Heart right ventricle (tissue), 16 donors: Measurements from ENCODE around the gene PDLIM5. TPM values are rescaled to one million over a fixed set of nuclear protein-coding genes. Genes with fewer than 3 reads are reported as not detected.

Experiments used
- ATAC-seq, 8 donors: fragments of 200-7000 bp; cut with Tn5 transposase; one replicate each; pipeline ENCODE4 v1.9.1; 2020; ENCODE audit warnings: mild to moderate bottlenecking in 8 of 8, moderate library complexity in 8 of 8, moderate number of reproducible peaks in 1 of 8
- DNase-seq, 2 donors: peaks; one replicate each; pipeline ENCODE4 v3.0.0-alpha.2; 2020
- H3K27ac ChIP-seq, 10 donors: fragments of 200-600 bp; sonication (generic) in 2 of 10; one replicate each; pipeline versions ENCODE4 v1.5.0 to v1.8.0; 2020 to 2022; ENCODE audit warnings: mild to moderate bottlenecking in 3 of 10
- H3K27me3 ChIP-seq, 7 donors: fragments of 200-600 bp; one replicate each; pipeline ENCODE4 v1.8.0; 2021 to 2022; ENCODE audit warnings: mild to moderate bottlenecking in 2 of 7
- H3K36me3 ChIP-seq, 9 donors: fragments of 200-600 bp; sonication (generic) in 1 of 9; one replicate each; pipeline versions ENCODE4 v1.5.0 to v1.8.0; 2020 to 2022; ENCODE audit warnings: mild to moderate bottlenecking in 2 of 9
- H3K4me1 ChIP-seq, 9 donors: fragments of 200-600 bp; sonication (generic) in 1 of 9; one replicate each; pipeline versions ENCODE4 v1.5.0 to v1.8.0; 2020 to 2022; ENCODE audit warnings: mild to moderate bottlenecking in 4 of 9
- H3K4me3 ChIP-seq, 10 donors: fragments of 200-600 bp; sonication (generic) in 2 of 10; one replicate each; pipeline versions ENCODE4 v1.5.0 to v1.8.0; 2020 to 2022; ENCODE audit warnings: mild to moderate bottlenecking in 7 of 10, moderate library complexity in 2 of 10
- H3K9me3 ChIP-seq, 11 donors: fragments of 200-600 bp in 10 of 11; sonication (generic) in 2 of 11; one replicate each; pipeline versions ENCODE4 v1.5.0 to v1.8.0; 2013 to 2022; ENCODE audit warnings: mild to moderate bottlenecking in 2 of 11, control low read depth in 1 of 11, moderate library complexity in 1 of 11
- WGBS, 2 donors: extraction: QIAGEN DNeasy Blood & Tissue Kit; methylation state at CpG; one replicate each; pipeline ENCODE4 v1.1.7; 2013; ENCODE audit warnings: inconsistent platforms in 1 of 2; 5-methylcytosine and 5-hydroxymethylcytosine counted together
- intact Hi-C, 10 donors: fragments of 100-400 bp; cut with DNase I; formaldehyde crosslinking; loops; one replicate each; pipeline versions ENCODE4 v1.11.1 to v1.14.2; 2022
- polyA plus RNA-seq, 2 donors: library from polyadenylated mRNA; stranded (reverse); fragments of 200-250 nt; gene quantifications; one replicate each; pipeline ENCODE4 v1.2.3, GENCODE V29; 2013
- total RNA-seq, 10 donors: library from RNA; stranded (reverse); fragmentation: NEBNext Ultra II Directional in 3 of 10; extraction: Animal tissue kit (Norgen Biotek cat#: 25700) in 3 of 10; gene quantifications; one replicate each; pipeline versions ENCODE4 v1.2.1 to v1.2.4, GENCODE V29; 2021 to 2023
- TF ChIP-seq, protein P1 (sequence below), 9 donors: fragments of 200-600 bp; sonication (generic) in 2 of 9; IDR thresholded peaks; one replicate each; pipeline versions ENCODE4 v1.5.0 to v1.8.0; 2021 to 2022; ENCODE audit warnings: antibody characterized with exemption in 9 of 9, mild to moderate bottlenecking in 5 of 9, moderate library complexity in 1 of 9
- donor health status: Arrhythmogenic right ventricular cardiomyopathy.
- donor health status: ischemic (EF 13 %, LVEDD 7.1; RV severe dilation, severe dysfunction).
- donor health status: healthy with polysubstance abuse.
- donor health status: DM: no; HTN: yes; CAD: no.
- donor health status: DM: no; HTN: no; CAD: no.
- donor health status: ischemic (EF 25% LVEDD 6.9; RV normal size, moderate dysfunction).
- donor health status: ischemic (EF 25% LVEDD 5.7; RV mildly dilated, moderate dysfunction).
- donor health status: healthy.
- donor health status: DM: yes; HTN: yes; CAD: no.
- donor health status: Ischemic cardiomyopathy.
- donor health status: ischemic (EF 35%, LVEDD 5.7; RV mildly dilated, moderate dysfunction).
- donor health status: nonischemic (EF 11% LVEDD 7.7; RV severe dilation, severe dysfunction).
- donor health status: DM: yes; HTN: yes; CAD: no.
- donor health status: PGD.
- donor health status: ischemic (EF 29% LVEDD 5.4; RV normal size, mild dysfunction).
- donor health status: nonischemic (EF 23%, LVEDD 6.1; RV moderate dilation, normal function).

The PDLIM5 gene
- total and polyA plus RNA-seq, 12 donors: 221 to 1,549 (median 1,269) TPM

DNA sequence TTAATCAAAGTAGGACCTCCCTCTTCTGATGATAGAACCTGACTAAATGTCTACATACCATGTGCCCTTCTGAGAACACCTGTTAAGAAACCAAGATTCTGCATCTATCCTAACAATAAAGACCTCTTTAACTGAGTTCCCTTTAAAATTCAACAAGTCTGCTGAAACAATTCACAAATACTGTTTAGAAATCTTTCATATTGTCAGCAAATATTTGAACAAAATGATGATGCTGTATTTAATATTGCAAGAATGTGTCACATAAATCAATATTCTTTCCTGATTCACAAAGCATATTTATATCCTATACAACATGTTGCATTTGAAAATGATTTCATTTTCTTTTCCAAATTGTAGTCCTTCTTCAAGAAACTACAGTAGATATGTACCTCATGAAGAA is 246.4 kb downstream of the PDLIM5 start:
- H3K27ac ChIP-seq: no peak overlapping the region
- ATAC-seq (no peak), DNase-seq (no peak)
- H3K36me3 ChIP-seq: no peaks in the 10 kb centered on the region
- TF ChIP-seq, protein P1, sequence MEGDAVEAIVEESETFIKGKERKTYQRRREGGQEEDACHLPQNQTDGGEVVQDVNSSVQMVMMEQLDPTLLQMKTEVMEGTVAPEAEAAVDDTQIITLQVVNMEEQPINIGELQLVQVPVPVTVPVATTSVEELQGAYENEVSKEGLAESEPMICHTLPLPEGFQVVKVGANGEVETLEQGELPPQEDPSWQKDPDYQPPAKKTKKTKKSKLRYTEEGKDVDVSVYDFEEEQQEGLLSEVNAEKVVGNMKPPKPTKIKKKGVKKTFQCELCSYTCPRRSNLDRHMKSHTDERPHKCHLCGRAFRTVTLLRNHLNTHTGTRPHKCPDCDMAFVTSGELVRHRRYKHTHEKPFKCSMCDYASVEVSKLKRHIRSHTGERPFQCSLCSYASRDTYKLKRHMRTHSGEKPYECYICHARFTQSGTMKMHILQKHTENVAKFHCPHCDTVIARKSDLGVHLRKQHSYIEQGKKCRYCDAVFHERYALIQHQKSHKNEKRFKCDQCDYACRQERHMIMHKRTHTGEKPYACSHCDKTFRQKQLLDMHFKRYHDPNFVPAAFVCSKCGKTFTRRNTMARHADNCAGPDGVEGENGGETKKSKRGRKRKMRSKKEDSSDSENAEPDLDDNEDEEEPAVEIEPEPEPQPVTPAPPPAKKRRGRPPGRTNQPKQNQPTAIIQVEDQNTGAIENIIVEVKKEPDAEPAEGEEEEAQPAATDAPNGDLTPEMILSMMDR (IDR thresholded peaks at IDR 0.05): no peak
- H3K4me1 ChIP-seq: no peaks in the 10 kb centered on the region
- no peak overlapping the region for H3K4me3 ChIP-seq
- intact Hi-C loops: no loop called here
- no peaks in the 10 kb centered on the region for H3K9me3 ChIP-seq
- peaks cover 0 to 4% (median 0%) of the 10 kb centered on the region in 7 donors for H3K27me3 ChIP-seq

DNA sequence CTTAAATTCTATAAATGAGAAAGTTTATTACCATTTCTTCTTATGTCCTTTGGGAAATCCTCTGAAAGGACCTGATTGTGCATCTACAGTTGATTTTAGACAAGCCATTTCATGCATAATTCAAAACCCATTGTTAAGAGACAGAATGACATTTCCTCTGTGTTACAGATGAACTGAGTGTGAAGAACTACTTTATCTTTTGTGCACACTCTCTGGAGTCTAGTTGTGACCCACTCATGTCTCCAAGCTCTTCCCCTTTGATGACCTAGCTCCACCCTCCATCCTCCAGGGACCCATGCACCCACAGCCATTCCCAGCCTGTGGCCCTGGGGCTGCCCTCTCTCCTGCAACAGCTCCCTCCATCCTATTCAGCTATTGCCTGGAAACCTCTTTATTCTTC is 248.6 kb downstream of the PDLIM5 start:
- H3K4me3 ChIP-seq: no peak overlapping the region
- H3K9me3 ChIP-seq: no peaks in the 10 kb centered on the region
- intact Hi-C loops: no loop called here
- H3K4me1 ChIP-seq: no peaks in the 10 kb centered on the region
- H3K27me3 ChIP-seq: peaks cover 0 to 4% (median 0%) of the 10 kb centered on the region in 7 donors
- DNase-seq (no peak), ATAC-seq (no peak)
- no peak overlapping the region for H3K27ac ChIP-seq
- TF ChIP-seq, protein P1 (IDR thresholded peaks at IDR 0.05): no peak
- no peaks in the 10 kb centered on the region for H3K36me3 ChIP-seq

GRCh38 chr4:94701631-94702300 is 250.0 kb downstream of the PDLIM5 start:
- Histone ChIP-seq H3K4me1 (no peaks in the 10 kb centered on the region), H3K27ac (no peak overlapping the region), H3K9me3 (no peaks in the 10 kb centered on the region), H3K27me3 (peaks cover 0 to 4% (median 0%) of the 10 kb centered on the region in 7 donors), H3K4me3 (no peak overlapping the region), H3K36me3 (no peaks in the 10 kb centered on the region)
- 67 to 81% methylated on average over 8 of the region's 8 CpGs for WGBS, 2 donors
- ATAC-seq (no peak), DNase-seq (no peak)
- TF ChIP-seq, protein P1 (IDR thresholded peaks at IDR 0.05): no peak
- intact Hi-C loops: no loop called here

DNA sequence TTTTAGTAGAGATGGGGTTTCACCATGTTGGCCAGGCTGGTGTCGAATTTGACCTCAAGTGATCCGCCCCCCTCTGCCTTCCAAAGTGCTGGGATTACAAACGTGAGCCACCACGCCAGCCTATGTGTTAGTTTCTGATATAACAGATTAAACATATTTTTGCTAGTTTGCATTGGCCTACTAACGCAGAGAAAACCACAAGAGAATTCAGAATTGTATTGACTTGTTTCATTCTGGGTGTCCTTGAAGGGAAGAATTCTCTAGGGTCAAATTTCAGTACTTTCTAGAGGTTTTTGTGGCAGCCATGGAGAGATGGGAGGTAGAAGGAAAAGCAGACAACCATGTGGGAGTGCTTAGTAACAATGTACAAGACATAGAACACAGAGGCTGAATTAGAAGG is 259.9 kb downstream of the PDLIM5 start:
- TF ChIP-seq, protein P1 (IDR thresholded peaks at IDR 0.05): no peak
- H3K27me3 ChIP-seq: peaks cover 0 to 20% (median 0%) of the 10 kb centered on the region in 7 donors
- no peak for ATAC-seq
- intact Hi-C loops: no loop called here
- WGBS, 2 donors: 83 to 86% methylated on average over 5 of the region's 5 CpGs
- H3K4me3 ChIP-seq: no peak overlapping the region
- no peaks in the 10 kb centered on the region for H3K36me3 ChIP-seq
- no peak overlapping the region for H3K27ac ChIP-seq
- no peaks in the 10 kb centered on the region for H3K9me3 ChIP-seq
- no peaks in the 10 kb centered on the region for H3K4me1 ChIP-seq
- no peak for DNase-seq
